SK-N-SH (cell line): ENCODE results near the gene ITGB5. TPM values are rescaled to one million over a fixed set of nuclear protein-coding genes. Genes with fewer than 3 reads are reported as not detected.

Experiments
- CTCF ChIA-PET: fragments of 300-600, 350-600 bp; formaldehyde crosslinking; extraction: SDS; loops from one replicate; lab custom pipeline; 2021; lab: Yijun Ruan, JAX
- POLR2A ChIA-PET: fragments of 350-600 bp; sonication (Branson Sonifier 250); formaldehyde crosslinking; extraction: SDS; loops from one replicate; lab custom pipeline; 2020; ENCODE audit warnings: antibody characterized with exemption, inconsistent platforms; lab: Yijun Ruan, JAX
- DNase-seq: peaks from one replicate; pipeline ENCODE4 v3.0.0; 2012
- H2AFZ ChIP-seq: fragments of 200-600 bp; sonication (generic); 2 replicates; pipeline ENCODE4 v1.8.1; 2016; ENCODE audit warnings: antibody characterized with exemption, mild to moderate bottlenecking, low read depth
- H3F3A ChIP-seq: fragments of 200-600 bp; sonication (generic); replicated peaks from 2 replicates; pipeline ENCODE3; 2016; ENCODE audit warnings: antibody characterized with exemption, mild to moderate bottlenecking; ENCODE audit not compliant: insufficient read depth
- H3K27ac ChIP-seq, 2 experiments: fragments of 200-500 bp in 1 of 2; fragments of 200-600 bp in 1 of 2; sonication (Bioruptor generic) in 1 of 2; sonication (generic), shearing (Covaris generic) in 1 of 2; 2 replicates each; pipeline versions ENCODE4 v1.5.1 to v1.6.1; 2014 to 2016; ENCODE audit warnings: low read depth in 2 of 2, inconsistent platforms in 1 of 2, low read length in 1 of 2, mild to moderate bottlenecking in 1 of 2, mixed read lengths in 1 of 2
- H3K27me3 ChIP-seq: fragments of 200-600 bp; sonication (generic), shearing (Covaris generic); 2 replicates; pipeline ENCODE4 v1.6.1; 2016; ENCODE audit warnings: mixed run types; ENCODE audit not compliant: insufficient read depth
- H3K36me3 ChIP-seq, 2 experiments: fragments of 200-500 bp in 1 of 2; fragments of 200-600 bp in 1 of 2; sonication (Bioruptor generic) in 1 of 2; sonication (generic) in 1 of 2; replicated peaks in 1 of 2; 2 replicates each; pipeline versions ENCODE3 to v1.5.1; 2014 to 2016; ENCODE audit warnings: low read length in 1 of 2, mild to moderate bottlenecking in 1 of 2; ENCODE audit not compliant: insufficient read depth in 2 of 2, control insufficient read depth in 1 of 2
- H3K4me1 ChIP-seq, 2 experiments: fragments of 200-500 bp in 1 of 2; fragments of 200-600 bp in 1 of 2; sonication (Bioruptor generic) in 1 of 2; sonication (generic), shearing (Covaris generic) in 1 of 2; 2 replicates each; pipeline versions ENCODE4 v1.5.1 to v1.6.1; 2014 to 2016; ENCODE audit warnings: low read depth in 1 of 2, low read length in 1 of 2, mixed run types in 1 of 2; ENCODE audit not compliant: insufficient read depth in 2 of 2, control insufficient read depth in 1 of 2
- H3K4me2 ChIP-seq: fragments of 200-600 bp; sonication (generic), shearing (Covaris generic); 2 replicates; pipeline ENCODE4 v1.6.1; 2017; ENCODE audit warnings: mixed run types
- H3K4me3 ChIP-seq, 2 experiments: fragments of 200-500 bp in 1 of 2; fragments of 200-600 bp in 1 of 2; sonication (Bioruptor generic) in 1 of 2; sonication (generic), shearing (Covaris generic) in 1 of 2; 2 replicates each; pipeline versions ENCODE4 v1.5.1 to v1.8.1; 2014 to 2016; ENCODE audit warnings: low read depth in 2 of 2, inconsistent platforms in 1 of 2, low read length in 1 of 2, mild to moderate bottlenecking in 1 of 2, mixed read lengths in 1 of 2, moderate library complexity in 1 of 2
- H3K79me2 ChIP-seq: fragments of 200-600 bp; sonication (generic); 2 replicates; pipeline ENCODE4 v1.8.1; 2017; ENCODE audit warnings: mild to moderate bottlenecking; ENCODE audit not compliant: insufficient read depth
- H3K9ac ChIP-seq: fragments of 200-600 bp; sonication (generic); 2 replicates; pipeline ENCODE4 v1.6.1; 2017; ENCODE audit warnings: mixed run types
- H3K9me2 ChIP-seq: fragments of 200-600 bp; sonication (generic); 2 replicates; pipeline ENCODE4 v1.6.1; 2017; ENCODE audit warnings: mixed run types
- H3K9me3 ChIP-seq: fragments of 200-600 bp; sonication (generic); 2 replicates; pipeline ENCODE4 v1.6.1; 2017; ENCODE audit warnings: mixed run types, mild to moderate bottlenecking, moderate library complexity
- H4K20me1 ChIP-seq: fragments of 200-600 bp; sonication (generic); 2 replicates; pipeline ENCODE4 v1.6.1; 2017; ENCODE audit warnings: mild to moderate bottlenecking, mixed run types; ENCODE audit not compliant: insufficient read depth
- ELF1 ChIP-seq: IDR thresholded peaks from 2 replicates; pipeline ENCODE4 v1.4.0; 2012
- EP300 ChIP-seq, 2 experiments: IDR thresholded peaks; 2 replicates each; pipeline versions ENCODE4 v1.4.0 to v1.6.1; 2012; ENCODE audit warnings: borderline replicate concordance in 1 of 2, low read depth in 1 of 2, low read length in 1 of 2
- FOSL2 ChIP-seq: IDR thresholded peaks from 2 replicates; pipeline ENCODE4 v1.4.0; 2012; ENCODE audit warnings: low read depth, mild to moderate bottlenecking, moderate library complexity, borderline replicate concordance
- GABPA ChIP-seq: IDR thresholded peaks from 2 replicates; pipeline ENCODE4 v1.4.0; 2012; ENCODE audit warnings: low read depth, mild to moderate bottlenecking
- TAF1 ChIP-seq: IDR thresholded peaks from 2 replicates; pipeline ENCODE4 v1.6.1; 2012; ENCODE audit warnings: low read depth, mild to moderate bottlenecking, low read length, moderate library complexity, borderline replicate concordance
- TCF12 ChIP-seq: IDR thresholded peaks from 2 replicates; pipeline ENCODE4 v1.4.0; 2012
- WGBS: methylation state at CpG from one replicate; pipeline ENCODE4 v1.1.6; 2017; ENCODE audit warnings: low lambda C conversion rate; 5-methylcytosine and 5-hydroxymethylcytosine counted together
- polyA plus RNA-seq, 3 experiments: library from polyadenylated mRNA; depleted of rRNA; stranded (reverse); fragments of >200 nt; gene quantifications; 2 replicates each; pipeline ENCODE4 v1.2.3, GENCODE V29; 2012
- TF ChIP-seq, protein P1 (sequence below): IDR thresholded peaks from 2 replicates; pipeline ENCODE4 v1.4.0; 2012; ENCODE audit warnings: low read depth, borderline replicate concordance
- TF ChIP-seq, protein P2 (sequence below): IDR thresholded peaks from 2 replicates; pipeline ENCODE4; 2012
- TF ChIP-seq, protein P3 (sequence below): fragments of 200-600 bp; sonication (generic); IDR thresholded peaks from 2 replicates; pipeline ENCODE4 v1.6.1; 2017; ENCODE audit warnings: antibody characterized with exemption, mild to moderate bottlenecking, moderate library complexity
- TF ChIP-seq, protein P4 (sequence below): IDR thresholded peaks from 2 replicates; pipeline ENCODE4 v1.6.1; 2012; ENCODE audit warnings: mild to moderate bottlenecking, low read depth, low read length, moderate library complexity
- TF ChIP-seq, protein P5 (sequence below): IDR thresholded peaks from 2 replicates; pipeline ENCODE4 v1.4.0; 2012; ENCODE audit warnings: low read depth

Gene ITGB5
- polyA plus RNA-seq, 1 of the 3 experiments (the other 2 are of a cell fraction), result 481 TPM

DNA sequence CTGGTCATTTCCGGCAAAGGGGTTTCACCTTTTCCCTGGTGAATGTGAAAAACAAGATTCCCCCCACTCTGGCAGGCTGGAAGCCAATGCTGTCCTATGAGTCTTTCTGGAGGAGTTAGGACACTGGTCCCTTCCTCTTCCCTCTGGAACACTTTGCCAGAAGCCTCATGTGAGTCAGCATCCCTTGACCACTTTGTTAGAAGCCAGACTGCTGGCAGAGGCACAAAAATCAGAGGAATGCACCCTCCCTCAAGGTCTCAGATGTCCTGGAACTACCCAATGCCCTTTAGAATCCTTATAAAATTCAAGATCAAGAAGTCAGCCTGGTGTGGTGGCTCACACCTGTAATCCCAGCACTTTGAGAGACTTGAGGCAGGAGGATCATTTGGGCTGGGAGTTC, 26.6 kb downstream of the ITGB5 start (continued):
- TF ChIP-seq, protein P1, sequence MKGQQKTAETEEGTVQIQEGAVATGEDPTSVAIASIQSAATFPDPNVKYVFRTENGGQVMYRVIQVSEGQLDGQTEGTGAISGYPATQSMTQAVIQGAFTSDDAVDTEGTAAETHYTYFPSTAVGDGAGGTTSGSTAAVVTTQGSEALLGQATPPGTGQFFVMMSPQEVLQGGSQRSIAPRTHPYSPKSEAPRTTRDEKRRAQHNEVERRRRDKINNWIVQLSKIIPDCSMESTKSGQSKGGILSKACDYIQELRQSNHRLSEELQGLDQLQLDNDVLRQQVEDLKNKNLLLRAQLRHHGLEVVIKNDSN, result no peak
- TF ChIP-seq, protein P2, sequence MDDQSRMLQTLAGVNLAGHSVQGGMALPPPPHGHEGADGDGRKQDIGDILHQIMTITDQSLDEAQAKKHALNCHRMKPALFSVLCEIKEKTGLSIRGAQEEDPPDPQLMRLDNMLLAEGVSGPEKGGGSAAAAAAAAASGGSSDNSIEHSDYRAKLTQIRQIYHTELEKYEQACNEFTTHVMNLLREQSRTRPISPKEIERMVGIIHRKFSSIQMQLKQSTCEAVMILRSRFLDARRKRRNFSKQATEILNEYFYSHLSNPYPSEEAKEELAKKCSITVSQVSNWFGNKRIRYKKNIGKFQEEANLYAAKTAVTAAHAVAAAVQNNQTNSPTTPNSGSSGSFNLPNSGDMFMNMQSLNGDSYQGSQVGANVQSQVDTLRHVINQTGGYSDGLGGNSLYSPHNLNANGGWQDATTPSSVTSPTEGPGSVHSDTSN, result peak; percentile 96
- no peak for TF ChIP-seq GABPA
- no peak for TF ChIP-seq TAF1
- TF ChIP-seq, protein P3, sequence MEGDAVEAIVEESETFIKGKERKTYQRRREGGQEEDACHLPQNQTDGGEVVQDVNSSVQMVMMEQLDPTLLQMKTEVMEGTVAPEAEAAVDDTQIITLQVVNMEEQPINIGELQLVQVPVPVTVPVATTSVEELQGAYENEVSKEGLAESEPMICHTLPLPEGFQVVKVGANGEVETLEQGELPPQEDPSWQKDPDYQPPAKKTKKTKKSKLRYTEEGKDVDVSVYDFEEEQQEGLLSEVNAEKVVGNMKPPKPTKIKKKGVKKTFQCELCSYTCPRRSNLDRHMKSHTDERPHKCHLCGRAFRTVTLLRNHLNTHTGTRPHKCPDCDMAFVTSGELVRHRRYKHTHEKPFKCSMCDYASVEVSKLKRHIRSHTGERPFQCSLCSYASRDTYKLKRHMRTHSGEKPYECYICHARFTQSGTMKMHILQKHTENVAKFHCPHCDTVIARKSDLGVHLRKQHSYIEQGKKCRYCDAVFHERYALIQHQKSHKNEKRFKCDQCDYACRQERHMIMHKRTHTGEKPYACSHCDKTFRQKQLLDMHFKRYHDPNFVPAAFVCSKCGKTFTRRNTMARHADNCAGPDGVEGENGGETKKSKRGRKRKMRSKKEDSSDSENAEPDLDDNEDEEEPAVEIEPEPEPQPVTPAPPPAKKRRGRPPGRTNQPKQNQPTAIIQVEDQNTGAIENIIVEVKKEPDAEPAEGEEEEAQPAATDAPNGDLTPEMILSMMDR, result no peak
- peak; percentile 35; the same call in 1 of the 2 replicates for TF ChIP-seq ELF1
- peak; percentile 70 to 98 for TF ChIP-seq EP300 (IDR thresholded peaks at IDR 0.05; ENCODE audit: borderline replicate concordance in 1 of 2, low read depth in 1 of 2, low read length in 1 of 2)

DNA sequence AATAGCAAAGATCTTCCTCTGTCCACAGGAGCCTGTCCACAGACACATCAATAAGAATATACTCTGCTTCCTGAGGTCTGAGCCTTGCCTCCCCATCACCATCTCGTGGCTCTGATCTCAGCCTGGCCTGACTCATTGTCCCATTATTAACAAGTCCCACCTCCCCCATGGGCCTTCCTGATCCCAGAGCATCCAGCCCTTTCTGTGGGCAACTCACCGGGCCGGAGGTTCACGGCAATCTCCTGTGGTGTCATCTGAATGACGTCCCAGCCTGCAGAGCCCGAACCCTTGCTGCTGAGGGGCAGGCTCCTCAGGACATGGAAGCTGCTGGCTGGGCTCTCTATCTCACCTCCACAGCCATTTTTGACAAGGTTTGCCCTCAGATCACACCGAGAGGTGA, 28.1 kb downstream of the ITGB5 start:
- H3K9ac ChIP-seq, result peak overlapping the region; percentile 23; the same call in 1 of the 2 replicates
- H3K27me3 ChIP-seq, result no peaks in the 10 kb centered on the region
- no peak overlapping the region for H2AFZ ChIP-seq
- ChIA-PET CTCF (interaction anchor here (0.6 kb wide), 2 partner anchors 27 to 93 kb away, joined by 3 read pairs; no protein-coding TSS in a partner anchor), POLR2A (no interaction called here)
- no peak overlapping the region for H3K4me3 ChIP-seq
- no peaks in the 10 kb centered on the region for H4K20me1 ChIP-seq
- no peak for DNase-seq
- H3K9me2 ChIP-seq, result no peaks in the 10 kb centered on the region
- H3K27ac ChIP-seq, result peak overlapping the region; percentile 71 to 92
- no peaks in the 10 kb centered on the region; the same call in 1 of the 2 replicates for H3K9me3 ChIP-seq
- TF ChIP-seq FOSL2, result peak; percentile 44; the same call in 1 of the 2 replicates
- TF ChIP-seq, protein P4, sequence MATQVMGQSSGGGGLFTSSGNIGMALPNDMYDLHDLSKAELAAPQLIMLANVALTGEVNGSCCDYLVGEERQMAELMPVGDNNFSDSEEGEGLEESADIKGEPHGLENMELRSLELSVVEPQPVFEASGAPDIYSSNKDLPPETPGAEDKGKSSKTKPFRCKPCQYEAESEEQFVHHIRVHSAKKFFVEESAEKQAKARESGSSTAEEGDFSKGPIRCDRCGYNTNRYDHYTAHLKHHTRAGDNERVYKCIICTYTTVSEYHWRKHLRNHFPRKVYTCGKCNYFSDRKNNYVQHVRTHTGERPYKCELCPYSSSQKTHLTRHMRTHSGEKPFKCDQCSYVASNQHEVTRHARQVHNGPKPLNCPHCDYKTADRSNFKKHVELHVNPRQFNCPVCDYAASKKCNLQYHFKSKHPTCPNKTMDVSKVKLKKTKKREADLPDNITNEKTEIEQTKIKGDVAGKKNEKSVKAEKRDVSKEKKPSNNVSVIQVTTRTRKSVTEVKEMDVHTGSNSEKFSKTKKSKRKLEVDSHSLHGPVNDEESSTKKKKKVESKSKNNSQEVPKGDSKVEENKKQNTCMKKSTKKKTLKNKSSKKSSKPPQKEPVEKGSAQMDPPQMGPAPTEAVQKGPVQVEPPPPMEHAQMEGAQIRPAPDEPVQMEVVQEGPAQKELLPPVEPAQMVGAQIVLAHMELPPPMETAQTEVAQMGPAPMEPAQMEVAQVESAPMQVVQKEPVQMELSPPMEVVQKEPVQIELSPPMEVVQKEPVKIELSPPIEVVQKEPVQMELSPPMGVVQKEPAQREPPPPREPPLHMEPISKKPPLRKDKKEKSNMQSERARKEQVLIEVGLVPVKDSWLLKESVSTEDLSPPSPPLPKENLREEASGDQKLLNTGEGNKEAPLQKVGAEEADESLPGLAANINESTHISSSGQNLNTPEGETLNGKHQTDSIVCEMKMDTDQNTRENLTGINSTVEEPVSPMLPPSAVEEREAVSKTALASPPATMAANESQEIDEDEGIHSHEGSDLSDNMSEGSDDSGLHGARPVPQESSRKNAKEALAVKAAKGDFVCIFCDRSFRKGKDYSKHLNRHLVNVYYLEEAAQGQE, result no peak
- TF ChIP-seq TCF12, result peak; percentile 38; the same call in 1 of the 2 replicates
- TF ChIP-seq, protein P5, sequence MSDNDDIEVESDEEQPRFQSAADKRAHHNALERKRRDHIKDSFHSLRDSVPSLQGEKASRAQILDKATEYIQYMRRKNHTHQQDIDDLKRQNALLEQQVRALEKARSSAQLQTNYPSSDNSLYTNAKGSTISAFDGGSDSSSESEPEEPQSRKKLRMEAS, result peak; percentile 69
- H3K36me3 ChIP-seq, result peaks cover 33 to 40% of the 10 kb centered on the region in 2 experiments
- peak overlapping the region; percentile 47 for H3K4me2 ChIP-seq
- H3K79me2 ChIP-seq, result peaks cover 76% of the 10 kb centered on the region
- peaks cover 20 to 23% of the 10 kb centered on the region in 2 experiments; a peak in 3 of 4 replicates for H3K4me1 ChIP-seq
- peaks cover 34% of the 10 kb centered on the region for H3F3A ChIP-seq
- 56% methylated on average over 7 of the region's 7 CpGs for WGBS
